HUDEP-2 (cell line): Measurements from ENCODE around the gene PTPRN2.
"Not testable (repeated sequence)": the region's sequence is repeated elsewhere in the genome, so short reads cannot be mapped to it uniquely, and the experiment has no call there.

Experiments
- DNase-seq, 76 experiments: peaks; one replicate each; lab custom pipeline; 2025; ENCODE audit not compliant: unreplicated experiment in 76 of 76; lab: John Stamatoyannopoulos, UW

Gene PTPRN2

GRCh38 chr7:158318511-158318913 lies 269.1 kb downstream of the PTPRN2 start:
- no peak for DNase-seq

GRCh38 chr7:158317238-158318205 lies 270.1 kb downstream of the PTPRN2 start:
- no peak for DNase-seq

DNA sequence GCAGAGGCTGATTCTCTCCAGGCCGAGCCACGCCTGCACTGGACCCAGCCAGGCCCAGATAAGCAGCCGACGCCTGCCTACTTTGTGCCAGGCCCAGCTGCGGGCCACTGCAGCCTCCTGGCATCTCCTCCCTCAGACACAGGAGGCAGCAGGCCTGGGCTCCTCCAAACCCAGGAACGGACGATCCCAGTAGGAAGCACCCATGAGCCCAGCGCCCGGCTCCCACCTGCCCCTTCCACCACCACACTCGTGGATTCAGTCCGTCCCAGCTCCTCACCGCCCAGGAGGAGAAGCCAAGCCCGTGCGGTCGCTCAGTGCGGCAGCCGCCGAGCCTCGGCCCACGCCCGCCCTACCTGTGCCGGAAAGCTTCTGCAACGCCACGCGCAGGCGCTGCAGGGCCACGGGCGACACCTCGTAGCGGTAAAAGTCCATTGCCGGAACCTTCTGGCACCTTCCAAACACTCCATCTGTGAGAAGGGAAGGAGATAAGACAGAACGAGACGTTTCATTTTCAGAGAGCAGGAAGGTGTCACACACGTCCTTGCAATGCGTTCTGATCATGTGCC lies 271.1 kb downstream of the PTPRN2 start:
- DNase-seq = no peak

- no peak for DNase-seq
Measured at GRCh38 chr7:158315881-158316280, 271.7 kb downstream of the PTPRN2 start.

- no peak for DNase-seq
Measured at GRCh38 chr7:158315326-158315725, 272.3 kb downstream of the PTPRN2 start.

GRCh38 chr7:158314394-158314793 lies 273.2 kb downstream of the PTPRN2 start:
- DNase-seq = no peak

GRCh38 chr7:158313931-158314330 lies 273.7 kb downstream of the PTPRN2 start:
- DNase-seq = no peak

- DNase-seq = no peak
Measured at GRCh38 chr7:158312789-158313188, 274.8 kb downstream of the PTPRN2 start.

DNA sequence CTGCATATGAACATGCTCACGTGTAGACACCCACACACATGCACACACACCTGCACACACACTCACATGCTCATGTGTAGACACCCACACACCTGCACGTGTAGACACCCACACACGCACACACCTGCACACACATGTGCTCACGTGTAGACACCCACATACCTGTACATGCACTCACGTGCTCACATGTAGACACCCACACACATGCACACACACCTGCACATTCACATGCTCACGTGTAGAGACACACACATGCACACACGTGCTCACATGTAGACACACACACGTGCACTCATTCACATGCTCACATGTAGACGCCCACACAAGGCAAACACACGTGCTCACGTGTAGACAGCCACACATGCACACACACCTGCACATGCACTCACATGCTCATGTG lies 275.8 kb downstream of the PTPRN2 start:
- DNase-seq = no peak

GRCh38 chr7:158310924-158311666 lies 276.5 kb downstream of the PTPRN2 start:
- no peak for DNase-seq

DNA sequence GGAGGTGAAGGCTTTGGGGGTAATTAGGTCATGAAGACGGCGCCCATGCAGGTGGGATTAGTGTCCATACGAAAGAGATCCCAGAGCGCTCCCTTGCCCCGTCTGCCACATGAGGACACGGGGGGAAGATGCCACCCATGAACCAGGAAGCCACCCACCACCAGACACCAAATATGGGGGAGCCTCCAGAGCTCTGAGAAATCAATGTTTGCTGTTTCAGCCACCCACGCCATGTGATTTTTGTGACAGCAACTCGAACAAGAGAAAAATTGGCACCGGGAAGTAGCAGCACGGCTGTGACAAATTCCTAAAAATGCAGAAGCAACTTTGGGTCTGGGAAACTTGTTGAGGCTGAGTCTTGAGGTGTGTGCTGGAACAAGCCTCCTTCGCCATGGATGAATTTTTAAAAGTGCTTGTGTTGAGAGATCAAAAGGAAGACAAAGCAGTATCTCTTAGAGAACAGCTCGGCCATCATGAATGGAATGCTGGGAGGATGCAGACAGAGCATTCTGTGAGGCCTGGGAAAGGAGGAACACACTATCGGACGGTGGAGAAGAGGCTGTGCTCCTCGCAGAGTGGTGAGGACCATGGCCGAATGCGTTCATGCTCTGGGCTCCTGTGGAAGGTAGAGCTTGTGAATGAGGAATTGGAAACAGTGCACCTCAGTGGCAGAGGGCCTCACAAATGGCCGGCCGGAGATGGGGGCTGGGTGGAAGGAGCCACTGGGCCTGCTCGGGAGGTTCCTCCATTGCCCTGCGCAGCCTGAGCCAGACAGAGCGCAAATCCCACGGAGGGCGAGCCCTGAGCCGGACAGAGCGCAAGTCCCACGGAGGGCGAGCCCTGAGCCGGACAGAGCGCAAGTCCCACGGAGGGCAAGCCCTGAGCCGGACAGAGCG lies 277.5 kb downstream of the PTPRN2 start:
- DNase-seq = no peak

DNA sequence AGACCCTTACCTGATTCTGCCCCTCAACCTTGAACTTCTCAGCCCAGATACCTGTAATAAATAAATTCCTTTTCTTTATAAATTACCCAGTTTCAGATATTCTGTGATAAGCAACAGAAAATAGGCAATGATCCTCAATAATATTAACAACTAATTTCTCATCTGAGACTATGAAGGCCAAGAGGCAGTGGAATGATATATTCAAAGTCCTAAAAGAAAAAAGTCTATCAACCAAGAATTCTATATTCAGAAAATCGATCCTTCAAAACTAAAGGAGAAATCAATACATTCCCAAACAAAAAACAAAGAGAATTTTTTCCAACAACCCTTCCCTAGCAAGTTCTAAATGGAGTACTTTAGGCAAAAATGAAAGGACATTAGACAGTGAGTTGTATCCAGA lies 279.6 kb downstream of the PTPRN2 start:
- no peak for DNase-seq

DNA sequence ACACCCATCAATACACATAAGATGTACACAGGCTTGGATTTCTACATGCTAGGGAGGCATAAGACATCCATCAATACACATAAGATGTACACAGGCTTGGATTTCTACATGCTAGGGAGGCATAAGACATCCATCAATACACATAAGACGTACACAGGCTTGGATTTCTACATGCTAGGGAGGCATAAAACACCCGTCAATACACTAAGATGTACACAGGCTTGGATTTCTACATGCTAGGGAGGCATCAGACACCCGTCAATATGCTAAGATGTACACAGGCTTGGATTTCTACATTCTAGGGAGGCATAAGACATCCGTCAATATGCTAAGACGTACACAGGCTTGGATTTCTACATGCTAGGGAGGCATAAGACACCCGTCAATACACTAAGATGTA lies 283.6 kb downstream of the PTPRN2 start:
- not testable (repeated sequence) for DNase-seq

- DNase-seq = no peak
Measured at GRCh38 chr7:158303121-158303520, 284.5 kb downstream of the PTPRN2 start.

- DNase-seq = no peak
Measured at GRCh38 chr7:158302274-158303070, 285.2 kb downstream of the PTPRN2 start.

- no peak for DNase-seq
Measured at GRCh38 chr7:158301207-158301606, 286.4 kb downstream of the PTPRN2 start.

DNA sequence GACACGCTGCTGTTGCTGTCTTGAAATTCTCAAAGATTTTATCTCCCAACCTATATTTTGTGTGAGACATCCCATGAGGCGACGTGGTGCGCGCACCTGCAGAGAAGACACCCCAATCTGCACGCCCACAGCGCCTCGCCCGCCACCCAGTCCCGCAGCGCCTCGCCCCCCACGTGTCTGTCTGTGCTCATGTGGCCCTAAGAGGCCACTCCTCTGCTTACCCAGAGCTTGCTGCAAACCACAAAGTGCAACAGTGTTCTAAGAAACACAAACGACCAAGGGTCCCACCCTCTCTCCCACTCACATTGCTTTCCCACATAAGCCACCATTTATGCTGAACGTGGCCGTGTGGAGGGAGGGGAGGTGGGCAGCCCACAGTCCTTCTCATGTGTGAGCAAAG lies 287.2 kb downstream of the PTPRN2 start:
- DNase-seq = no peak

DNA sequence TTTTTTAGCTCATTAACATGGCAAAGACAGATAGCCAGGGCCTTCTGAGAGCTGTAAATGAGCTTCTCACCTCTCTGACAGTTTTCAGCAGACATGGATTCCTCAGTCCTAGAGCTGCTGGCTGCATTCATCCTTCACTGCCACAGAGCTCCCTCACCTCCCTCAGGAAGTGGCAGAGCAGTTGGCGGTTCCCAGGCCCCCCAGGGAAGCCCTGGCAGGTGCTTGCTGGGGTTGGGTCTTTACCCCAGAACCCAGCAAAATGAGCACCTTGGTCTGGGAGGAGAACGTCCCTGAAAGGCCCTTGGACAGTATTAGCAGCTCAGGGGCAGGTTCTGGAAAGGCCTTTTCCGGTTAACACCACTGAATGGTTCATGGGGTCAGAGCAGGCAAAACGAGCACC lies 288.0 kb downstream of the PTPRN2 start:
- DNase-seq = no peak

DNA sequence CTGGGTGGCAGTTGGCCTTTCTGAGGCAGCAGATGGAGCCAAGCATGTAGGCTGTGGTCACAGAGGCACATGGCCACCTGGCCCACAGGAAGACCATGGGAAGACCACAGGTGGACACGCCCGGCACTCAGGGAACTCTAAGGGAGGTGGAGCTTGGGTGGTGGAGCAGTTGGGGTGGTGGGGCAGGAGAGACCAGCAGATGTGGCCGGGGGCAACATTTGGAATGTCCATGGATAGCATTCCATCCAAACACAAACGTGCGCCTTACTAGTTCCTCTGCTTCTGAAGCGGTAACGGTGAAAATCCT lies 290.9 kb downstream of the PTPRN2 start:
- no peak for DNase-seq
